Smooth muscle cell of the brain vasculature (primary cell): ENCODE results near the gene RAB31.
A peak's percentile ranks its signal among the peaks of the same experiment; 100 is the strongest.

Experiments
- DNase-seq: peaks from one replicate; pipeline ENCODE4 v3.0.0-alpha.2; 2012; ENCODE audit warnings: low read depth, low spot score

RAB31 gene

DNA sequence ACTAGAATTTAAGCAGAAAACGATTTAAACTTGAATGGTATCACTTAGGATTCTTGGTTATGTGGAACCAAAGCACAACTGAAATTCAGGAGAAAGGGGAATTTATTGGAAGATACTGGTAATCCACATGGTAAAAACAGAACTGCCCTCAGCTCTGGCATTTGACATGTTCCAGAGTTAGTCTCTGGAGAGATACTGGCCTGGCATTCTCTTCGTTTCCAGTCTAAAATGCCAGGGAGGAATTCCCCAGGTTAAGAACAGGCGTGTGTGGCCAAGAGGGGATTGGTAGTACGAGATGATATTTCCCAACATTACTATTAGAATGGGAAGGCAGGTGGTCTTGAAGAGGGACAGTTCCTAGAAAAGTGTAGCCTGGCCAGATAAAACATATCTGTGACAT is 109.2 kb downstream of the RAB31 start:
- DNase-seq = no peak

DNA sequence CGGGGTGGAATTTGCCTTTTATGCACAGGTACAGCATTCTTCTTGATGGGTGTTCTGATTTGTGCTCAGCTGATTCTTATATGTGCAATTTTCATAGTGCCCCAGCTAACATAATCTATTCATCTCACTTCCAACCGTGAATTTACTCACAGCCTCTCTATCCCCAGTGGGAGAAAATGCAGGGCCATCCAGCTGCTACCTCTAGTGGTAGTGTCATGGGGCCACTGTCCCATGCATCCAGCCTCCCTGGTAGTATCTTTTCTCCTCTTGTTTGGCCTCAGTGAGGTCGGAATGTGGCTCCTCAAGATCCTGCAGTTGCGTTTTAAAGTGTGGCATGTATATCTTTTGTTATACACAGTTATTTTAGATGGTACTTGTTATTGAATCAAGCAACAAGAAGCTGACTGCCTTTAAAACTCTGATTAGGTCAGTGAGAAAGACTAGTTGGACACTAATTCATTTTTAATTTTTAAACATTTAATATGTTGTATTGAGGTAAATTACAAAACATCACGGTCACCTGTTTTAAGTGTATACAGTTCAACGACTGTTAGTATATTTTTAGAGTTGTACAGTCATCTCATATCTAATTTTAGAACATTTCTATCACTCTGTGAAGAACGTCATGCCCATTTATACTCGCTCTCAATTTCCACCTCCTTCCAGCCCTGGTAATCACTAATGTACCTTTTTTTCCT is 109.8 kb downstream of the RAB31 start:
- no peak for DNase-seq

DNA sequence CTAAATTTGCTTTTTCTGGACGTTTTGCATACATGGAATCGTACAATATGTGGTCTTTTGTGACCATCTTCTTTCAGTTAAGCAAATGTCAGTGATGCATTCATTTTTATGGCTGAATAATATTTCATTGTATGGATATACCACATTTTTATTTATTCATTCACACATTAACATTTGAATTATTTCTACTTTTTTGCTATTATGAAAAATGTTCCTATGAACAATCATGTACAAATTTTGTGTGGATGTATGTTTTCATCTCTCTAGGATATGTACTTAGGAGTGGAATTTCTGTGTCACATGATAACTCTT is 110.3 kb downstream of the RAB31 start:
- DNase-seq = no peak

DNA sequence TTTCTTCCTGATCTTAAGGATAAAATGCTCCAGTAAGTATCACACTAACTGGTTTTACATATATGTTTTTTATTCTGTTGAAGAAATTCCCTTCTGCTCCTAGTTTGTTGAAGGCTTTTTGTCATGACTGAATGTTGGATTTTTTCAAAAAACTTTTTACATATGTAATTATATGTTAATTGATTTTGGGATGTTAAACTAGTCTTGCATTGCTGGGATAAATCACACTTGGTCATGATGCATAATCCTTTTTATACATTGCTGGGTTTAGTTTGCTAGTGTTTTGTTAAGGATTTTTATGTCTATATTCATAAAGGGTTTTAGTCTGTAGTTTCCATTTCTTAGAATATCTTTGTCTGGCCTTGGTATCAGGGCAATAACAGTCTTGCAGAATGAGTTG is 112.0 kb downstream of the RAB31 start:
- DNase-seq = no peak

DNA sequence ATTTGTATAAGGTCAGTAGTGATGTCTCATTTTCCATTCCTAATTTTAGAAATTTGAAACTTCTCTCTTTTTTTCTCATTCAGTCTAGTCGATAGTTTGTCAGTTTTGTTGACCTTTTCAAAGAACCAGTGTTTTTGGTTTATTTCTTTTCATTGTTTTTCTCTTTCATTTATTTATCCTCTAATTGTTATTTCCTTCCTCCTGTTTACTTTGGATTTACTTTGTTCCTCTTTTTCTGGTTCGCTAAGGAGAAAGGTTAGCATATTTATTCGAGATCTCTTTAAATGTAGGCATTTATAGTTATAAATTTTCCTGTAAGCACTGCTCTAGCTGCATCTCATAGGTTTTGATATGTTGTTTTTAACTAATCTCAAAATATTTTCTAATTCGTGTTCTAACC is 112.6 kb downstream of the RAB31 start:
- no peak for DNase-seq

DNA sequence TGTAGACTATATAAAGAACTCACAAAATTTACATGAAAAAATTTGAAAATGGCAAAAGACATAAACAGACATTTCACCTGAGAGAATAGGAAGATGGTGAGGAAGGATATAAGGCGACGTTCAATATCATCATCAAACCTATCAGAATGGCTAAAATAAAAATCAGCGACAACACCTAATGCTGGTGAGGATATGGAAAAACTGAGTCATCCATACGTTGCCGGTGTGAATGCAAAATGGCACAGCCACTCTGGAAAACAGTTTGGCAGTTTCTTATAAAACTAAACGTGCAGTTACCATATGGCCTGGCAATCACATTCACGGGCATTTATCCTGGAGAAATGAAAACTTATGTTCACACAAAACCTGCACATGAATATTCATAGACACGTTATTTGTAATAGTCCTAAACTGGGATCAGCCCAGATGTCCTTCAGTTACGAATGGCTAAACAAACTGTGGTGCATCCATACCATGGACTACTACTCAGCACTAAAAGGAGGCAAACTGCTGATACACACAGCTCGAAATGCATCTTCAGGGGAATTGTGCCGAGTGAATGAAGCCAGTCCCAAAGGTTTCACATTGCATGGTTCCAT is 114.6 kb downstream of the RAB31 start:
- no peak for DNase-seq

DNA sequence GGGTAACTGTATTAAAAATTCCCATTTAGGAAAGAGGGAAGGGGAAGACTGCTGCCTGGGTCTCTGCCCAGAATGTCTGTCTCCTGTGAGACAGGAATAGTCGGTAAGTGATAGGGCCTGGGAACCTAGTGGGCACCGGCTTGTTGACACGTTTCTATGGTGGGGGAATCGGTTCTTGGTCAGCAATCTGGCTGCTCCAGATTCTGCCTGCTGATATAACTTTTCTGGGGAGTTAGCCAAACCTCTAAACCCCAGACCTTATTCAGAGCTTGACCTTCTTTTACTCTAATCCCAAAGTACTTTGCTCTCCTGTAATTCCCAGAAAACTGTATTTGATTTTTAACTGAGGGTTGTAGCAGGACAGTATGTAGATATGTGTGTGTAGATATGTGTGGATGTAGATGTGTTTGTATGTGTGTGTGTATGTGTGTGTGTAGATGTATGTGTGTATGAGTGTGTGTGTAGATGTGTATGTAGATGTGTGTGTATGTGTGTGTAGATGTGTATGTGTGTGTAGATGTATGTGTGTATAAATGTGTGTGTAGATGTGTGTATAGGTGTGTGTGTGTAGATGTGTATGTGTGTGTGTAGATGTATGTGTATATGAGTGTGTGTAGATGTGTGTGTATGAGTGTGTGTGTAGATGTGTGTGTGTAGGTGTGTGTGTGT is 115.8 kb downstream of the RAB31 start:
- DNase-seq = no peak

DNA sequence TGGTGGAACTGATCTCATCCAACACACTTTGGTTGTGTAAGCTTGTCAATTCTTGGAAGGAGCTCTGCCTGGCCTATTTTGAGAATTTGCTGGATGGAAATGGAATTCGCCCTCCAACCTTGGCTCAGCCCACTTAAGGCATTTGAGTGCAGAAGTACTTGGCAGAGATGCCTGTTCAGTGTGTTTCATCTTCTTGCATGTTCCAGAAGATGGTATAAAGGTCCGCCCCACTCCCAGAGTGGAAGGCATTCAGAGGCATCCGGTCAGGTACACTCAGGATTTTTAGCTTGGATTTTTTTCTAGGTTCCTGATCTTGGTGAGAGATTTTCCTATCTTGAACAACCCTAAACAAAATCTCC is 116.4 kb downstream of the RAB31 start:
- DNase-seq = no peak

DNA sequence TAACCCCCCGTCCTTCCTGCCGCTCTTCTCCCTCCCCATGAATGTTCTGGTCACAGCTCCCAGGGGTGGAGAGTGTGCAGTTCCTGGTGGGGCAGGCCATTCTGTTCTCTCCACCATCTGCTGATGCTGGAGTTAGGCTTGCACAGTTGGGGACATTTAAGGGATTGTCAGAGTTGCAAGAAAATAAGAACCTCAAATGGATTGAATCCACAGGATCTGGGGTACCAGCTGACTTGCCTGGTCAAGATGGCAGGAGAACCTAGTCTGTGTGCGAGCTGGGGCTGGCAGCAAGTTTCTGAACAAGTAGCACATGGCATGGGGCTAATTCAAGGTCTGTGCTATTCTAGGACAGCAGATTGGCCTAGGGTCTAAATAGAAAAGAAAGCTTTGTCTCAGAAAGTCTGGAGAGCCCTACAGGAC is 116.9 kb downstream of the RAB31 start:
- no peak for DNase-seq

DNA sequence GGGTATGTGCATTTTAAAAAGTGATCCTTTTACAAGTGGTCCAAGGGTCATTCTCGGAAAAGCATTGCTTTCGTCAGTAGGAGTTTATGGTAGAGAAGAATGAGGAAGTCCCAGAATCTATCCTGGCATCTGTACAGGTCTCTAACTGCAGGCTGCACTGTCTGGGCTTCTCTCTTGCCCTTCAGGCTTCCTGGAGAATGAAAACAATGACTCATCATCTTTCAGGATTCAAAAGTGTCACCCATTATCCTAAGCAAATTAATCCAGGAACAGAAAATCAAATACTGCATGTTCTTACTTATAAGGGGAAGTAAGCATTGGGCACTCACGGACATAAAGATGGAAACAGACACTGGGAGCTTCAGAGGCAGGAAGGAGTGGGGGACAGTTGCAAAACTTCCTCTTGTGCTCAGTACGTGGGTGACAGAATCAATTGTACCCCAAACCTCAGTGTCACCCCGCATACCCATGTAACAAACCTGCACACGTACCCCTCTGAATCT is 117.5 kb downstream of the RAB31 start:
- DNase-seq = peak; percentile 84

DNA sequence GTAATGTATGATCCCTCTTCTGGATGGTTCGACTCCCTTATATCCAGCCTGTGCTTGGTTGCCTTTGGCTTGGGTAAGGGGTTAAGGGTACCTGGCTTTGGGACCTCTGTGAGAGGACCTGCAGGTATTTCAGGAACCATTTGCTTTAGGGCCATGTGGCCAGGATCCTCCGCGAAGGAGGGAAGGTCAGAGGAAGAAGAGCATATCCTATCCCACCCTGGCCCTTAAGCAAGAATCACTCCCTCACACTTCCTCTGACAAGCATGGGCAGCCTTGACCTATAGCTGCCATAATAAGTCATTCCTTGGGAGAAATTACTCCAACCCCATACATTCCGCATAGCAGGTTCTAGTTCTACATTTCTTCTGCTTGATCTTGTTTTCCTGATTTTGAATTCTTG is 118.6 kb downstream of the RAB31 start:
- DNase-seq = no peak

DNA sequence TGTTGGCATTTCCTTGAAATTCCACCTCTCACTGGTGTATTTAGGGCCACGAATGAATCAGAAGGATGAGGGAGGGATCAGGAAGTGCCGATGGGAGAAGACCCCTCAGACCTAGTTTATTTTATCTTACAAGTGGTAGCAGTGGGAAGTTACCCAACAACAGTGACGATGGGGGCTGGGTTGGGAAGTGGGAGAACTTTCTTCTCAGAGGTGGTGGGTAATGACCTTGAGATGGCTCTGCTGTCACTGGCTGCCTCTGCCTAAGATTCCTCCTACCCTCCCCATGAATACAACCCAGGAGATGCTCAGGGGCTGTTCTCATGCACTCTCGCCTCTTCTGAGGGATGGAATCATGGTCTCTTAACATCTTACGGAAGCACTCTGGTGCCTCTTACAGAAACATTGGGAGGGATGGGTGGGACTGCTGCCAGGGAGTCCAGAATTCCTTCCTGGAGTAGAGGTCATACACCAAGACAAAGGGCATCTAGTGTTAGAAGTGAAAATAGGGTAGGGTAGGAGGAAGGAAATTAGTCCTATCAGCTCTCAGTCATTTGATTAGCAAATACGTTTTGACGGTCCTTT is 119.2 kb downstream of the RAB31 start:
- no peak for DNase-seq

DNA sequence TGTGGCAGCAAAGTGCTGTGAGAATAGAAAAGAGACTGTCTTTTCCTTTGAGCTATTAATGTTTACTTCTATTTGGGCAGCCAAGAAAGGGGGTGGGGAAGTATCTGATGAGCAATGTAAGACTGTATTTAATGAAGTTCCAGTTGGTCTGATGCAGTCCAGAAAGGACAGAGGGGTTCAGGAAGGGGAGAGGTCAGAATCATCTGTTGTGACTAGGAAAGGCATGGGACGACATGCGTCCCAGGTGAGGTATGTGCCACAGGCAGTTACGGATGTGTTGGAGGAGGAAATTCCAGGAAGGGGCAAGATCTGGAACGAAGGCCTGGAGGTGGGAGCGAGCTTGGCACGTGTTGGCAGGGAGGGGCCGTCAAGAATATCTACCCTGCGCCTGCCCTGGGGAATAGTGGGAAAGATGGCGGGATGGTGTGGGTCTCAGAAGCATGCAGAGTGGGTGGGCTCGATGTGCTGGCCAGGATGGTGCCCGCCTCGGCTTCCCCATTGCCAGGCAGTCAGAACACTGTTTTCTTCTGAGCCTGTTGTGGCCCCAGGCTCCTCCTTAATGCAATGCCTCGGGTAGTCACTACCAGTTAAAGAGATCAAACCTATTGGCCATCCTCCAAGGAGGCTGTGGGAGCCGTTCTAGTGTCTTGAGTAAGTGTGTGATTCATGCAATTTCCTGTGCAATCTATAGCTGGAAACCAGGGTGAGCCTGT is 119.8 kb downstream of the RAB31 start:
- DNase-seq = peak; percentile 95

DNA sequence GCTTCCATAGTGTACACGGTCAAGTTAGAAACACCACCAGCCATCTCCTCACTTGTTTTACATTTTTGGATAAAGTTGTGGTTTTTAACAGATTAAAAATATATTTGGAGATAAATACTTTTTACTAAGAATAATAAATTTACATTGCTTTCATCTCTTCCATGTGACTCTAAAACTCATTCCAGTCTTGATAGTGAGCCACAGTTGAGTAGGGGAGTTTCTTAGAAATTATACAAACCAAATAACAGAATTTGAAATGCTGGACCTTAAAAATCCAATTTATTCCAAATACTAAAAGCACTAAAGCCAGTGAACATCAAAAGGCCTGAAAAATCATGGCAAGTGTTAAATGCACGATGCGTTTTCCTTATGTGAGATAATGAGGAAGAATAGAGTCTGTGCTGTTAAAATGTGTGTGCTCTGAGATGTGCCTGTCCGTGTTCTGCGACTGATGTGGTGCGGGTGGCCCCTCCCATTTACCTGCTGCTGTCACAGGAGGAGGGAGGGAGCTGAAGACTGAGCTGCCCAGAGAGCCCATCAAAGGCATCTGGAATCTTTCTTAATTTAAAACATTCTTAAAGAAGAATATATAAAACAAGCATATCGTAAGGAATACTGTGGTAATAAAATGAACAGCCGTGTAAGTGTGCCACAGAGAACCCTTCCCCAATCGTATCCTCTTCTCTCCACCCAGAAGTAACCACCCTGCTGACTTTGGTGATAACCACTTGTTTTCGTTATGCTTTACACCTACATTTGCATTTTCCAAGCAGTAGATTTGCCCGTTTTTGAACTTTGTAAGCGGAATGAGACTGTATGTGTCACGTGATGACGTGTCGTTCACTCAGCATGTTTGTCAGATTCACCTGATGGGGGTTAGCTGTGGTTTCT is 120.7 kb downstream of the RAB31 start:
- DNase-seq = no peak

DNA sequence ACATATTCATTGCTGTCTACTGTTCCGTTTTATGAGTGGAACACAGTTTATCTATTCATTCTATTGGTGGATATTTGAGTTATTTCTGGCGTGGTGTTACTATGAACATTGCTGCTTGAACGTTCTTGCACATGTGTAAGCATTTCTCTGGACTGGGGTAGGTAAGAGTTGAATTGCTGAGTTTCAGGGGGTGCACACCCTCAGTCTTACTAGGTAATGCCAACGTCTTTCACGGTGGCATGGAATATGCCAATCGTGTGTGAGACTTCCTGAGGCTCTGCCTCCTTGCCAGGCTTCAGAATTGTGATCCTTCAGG is 121.3 kb downstream of the RAB31 start:
- no peak for DNase-seq

DNA sequence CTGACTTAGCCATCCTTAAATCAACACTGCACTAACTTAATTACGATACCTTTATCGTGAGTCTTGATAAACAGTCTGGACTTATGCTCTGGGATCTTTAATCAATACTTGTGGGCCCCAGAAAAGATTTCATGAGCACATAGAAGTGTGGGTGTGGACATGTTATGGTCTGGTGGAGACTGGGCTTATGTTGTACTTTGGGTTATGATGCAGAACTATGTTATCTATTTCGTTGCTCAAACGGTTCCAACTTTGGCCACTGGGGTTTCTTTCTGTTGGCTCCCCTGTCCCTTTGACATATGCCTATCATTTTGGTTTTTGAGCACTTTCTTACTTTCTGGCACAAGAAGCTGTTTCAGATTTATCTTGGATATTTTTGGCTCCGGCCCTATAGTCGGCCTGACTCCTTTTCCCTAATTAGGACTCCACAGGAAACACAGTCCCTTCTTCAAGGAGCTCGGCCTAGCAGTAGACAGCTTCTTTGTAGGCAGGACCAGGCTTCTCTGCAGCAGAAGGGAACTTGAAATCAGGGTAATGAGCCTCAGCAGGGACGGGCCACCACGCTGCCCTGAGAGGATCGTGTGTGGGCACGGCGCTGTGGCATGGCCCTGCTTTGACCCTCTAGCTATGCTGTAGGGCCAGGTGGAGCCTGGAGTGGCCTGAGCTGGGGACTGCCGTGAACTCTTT is 123.1 kb downstream of the RAB31 start:
- no peak for DNase-seq

DNA sequence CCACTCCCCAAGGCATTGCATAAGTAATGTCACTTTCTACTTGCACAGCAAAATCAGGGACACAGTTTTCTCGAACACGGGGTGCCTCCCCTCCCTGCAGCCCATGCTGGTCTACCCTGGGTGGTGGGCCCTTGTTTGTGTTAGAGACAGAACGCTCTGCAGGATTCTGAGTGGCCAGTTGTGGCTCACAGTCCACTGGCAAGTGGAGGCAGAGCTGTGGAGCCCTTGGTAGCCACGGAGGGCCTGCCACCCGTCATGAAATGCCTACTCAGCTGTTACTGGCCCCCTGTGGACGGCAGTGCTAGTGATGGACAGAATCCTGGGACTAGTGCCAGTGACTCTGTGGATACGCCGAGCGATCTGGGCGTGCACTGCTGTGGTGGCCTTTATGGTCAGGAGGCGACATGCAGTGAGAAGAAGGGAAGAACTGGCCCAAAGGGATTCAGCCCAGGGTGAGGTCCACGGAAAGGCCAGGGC is 123.7 kb downstream of the RAB31 start:
- DNase-seq = no peak

DNA sequence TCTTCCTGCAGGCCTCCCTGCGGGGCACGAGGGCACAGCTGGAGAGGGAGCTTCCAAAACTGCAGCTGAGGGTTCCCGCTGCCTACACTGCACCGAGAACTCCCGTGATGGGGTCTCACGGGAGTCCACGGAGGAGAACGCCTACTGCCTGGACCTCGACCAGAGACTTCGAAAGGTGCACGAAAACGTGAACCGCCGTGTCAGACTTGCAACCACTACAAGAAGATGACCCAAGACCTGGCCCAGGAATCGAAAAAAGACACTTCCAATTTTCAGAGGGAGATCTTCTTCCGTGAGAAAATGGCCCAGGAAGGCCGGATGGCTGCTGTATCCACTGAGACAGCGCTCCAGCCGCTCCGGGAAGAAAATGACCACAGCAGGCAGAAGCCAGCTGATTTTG is 124.8 kb downstream of the RAB31 start:
- DNase-seq = no peak

DNA sequence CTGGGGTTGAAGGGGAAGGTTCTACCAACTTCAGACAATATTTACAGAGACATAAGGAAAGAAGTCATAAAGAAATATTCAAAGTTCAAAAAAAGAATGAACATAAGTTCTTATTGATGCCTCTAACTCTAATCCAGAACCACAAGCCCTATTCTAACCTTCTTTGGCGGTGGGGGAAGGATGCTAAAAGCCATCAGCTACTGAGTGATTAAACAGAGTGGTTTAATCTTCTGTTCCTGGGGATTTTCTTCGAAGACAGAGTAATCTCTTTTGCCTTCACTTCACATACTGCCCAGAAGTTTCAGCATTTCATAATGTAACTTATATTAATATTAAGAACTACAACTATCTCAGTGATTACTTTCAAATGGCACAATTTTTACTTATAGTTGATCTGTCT is 126.5 kb downstream of the RAB31 start:
- no peak for DNase-seq

DNA sequence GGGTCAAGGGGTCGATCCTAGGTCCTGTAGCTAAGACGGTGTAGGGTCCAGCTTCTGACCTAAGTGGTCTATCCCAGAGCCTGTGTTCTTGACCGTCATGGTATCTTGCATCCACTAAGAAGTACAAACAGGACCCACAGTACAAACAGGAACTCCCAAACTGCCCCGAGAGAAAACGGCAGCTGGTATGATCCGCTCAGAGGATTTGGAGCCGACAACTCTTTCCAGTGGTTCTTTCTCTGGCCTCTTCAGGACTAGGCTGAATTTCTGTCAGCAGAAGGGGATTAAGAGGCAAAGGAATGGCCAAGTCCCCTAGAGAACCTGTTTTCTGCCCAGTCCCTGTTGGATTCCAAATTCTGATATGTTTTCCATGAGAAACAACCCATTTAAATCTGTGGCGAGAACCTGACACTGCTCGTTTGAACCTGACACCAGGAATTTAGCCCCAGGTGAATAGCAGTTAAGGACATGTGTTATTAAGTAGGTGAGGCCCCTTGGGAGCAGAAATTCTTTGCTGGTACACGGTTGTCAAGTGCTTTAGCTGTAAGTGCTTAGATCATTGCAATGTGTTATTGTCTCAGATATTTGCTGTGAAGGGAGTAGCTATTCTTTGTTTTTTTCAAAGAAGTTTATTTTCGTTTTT is 127.1 kb downstream of the RAB31 start:
- DNase-seq = no peak
